BLaER1 treated with 17β-estradiol and CSF1 and Interleukin-3, amounts not matched to agents 10 nM and 100 nM (cell line): Measurements from ENCODE around the gene MUC5AC.
"Not testable (repeated sequence)": the region's sequence is repeated elsewhere in the genome, so short reads cannot be mapped to it uniquely, and the experiment has no call there.

Experiments used
- H3K27ac ChIP-seq, 11 experiments: shearing (Covaris generic); formaldehyde crosslinking; 2 replicates each; pipeline ENCODE4 v1.8.1; 2022
- H3K27me3 ChIP-seq, 11 experiments: shearing (Covaris generic); formaldehyde crosslinking; 2 replicates each; pipeline ENCODE4 v1.8.1; 2022
- H3K36me3 ChIP-seq, 11 experiments: shearing (Covaris generic); formaldehyde crosslinking; 2 replicates each; pipeline ENCODE4 v1.8.1; 2022
- H3K4me1 ChIP-seq, 10 experiments: shearing (Covaris generic); formaldehyde crosslinking; 2 replicates each; pipeline ENCODE4 v1.8.1; 2022
- H3K4me2 ChIP-seq, 11 experiments: shearing (Covaris generic); formaldehyde crosslinking; 2 replicates each; pipeline ENCODE4 v1.8.1; 2022
- H3K4me3 ChIP-seq, 10 experiments: shearing (Covaris generic); formaldehyde crosslinking; 2 replicates each; pipeline ENCODE4 v1.8.1; 2022
- H3K9ac ChIP-seq, 11 experiments: shearing (Covaris generic); formaldehyde crosslinking; 2 replicates each; pipeline ENCODE4 v1.8.1; 2022
- H3K9me3 ChIP-seq, 11 experiments: shearing (Covaris generic); formaldehyde crosslinking; replicated peaks in 1 of 11; 2 replicates each; pipeline ENCODE4 v1.8.1; 2022
- H4K20me1 ChIP-seq, 11 experiments: shearing (Covaris generic); formaldehyde crosslinking; 2 replicates each; pipeline ENCODE4 v1.8.1; 2022
- Cebpa-rat ChIP-seq, 11 experiments: shearing (Covaris generic); IDR thresholded peaks; 2 replicates each; pipeline ENCODE4 v1.8.1; 2022

MUC5AC gene

GRCh38 chr11:1181853-1182535, 24.2 kb downstream of the MUC5AC start:
- no peak for TF ChIP-seq Cebpa-rat (IDR thresholded peaks at IDR 0.05)
- Histone ChIP-seq H4K20me1 (no peaks in the 10 kb centered on the region), H3K9me3 (peaks cover 22 to 29% (median 23%) of the 10 kb centered on the region in 11 experiments), H3K27me3 (peaks cover 0 to 21% (median 6%) of the 10 kb centered on the region in 11 experiments; a peak in 9 of 22 replicates), H3K4me1 (peaks cover 0 to 9% (median 0%) of the 10 kb centered on the region in 10 experiments; a peak in 3 of 20 replicates), H3K36me3 (no peaks in the 10 kb centered on the region), H3K27ac (no peak overlapping the region), H3K9ac (no peak overlapping the region), H3K4me3 (no peak overlapping the region), H3K4me2 (peak overlapping the region in 1 of 11 experiments; percentile 43; a peak in 2 of 22 replicates)

- not testable (repeated sequence) for H3K4me2 ChIP-seq, H4K20me1 ChIP-seq, H3K4me1 ChIP-seq, H3K9ac ChIP-seq, H3K4me3 ChIP-seq, H3K36me3 ChIP-seq, H3K27ac ChIP-seq
- Histone ChIP-seq H3K9me3 (peaks cover 32 to 47% (median 40%) of the 10 kb centered on the region in 11 experiments), H3K27me3 (peaks cover 0 to 23% (median 6%) of the 10 kb centered on the region in 11 experiments; a peak in 9 of 22 replicates)
Measured at GRCh38 chr11:1184139-1184538, 26.4 kb downstream of the MUC5AC start.

- H3K4me3 ChIP-seq, H3K36me3 ChIP-seq, H3K4me2 ChIP-seq, H3K27ac ChIP-seq, H4K20me1 ChIP-seq, H3K4me1 ChIP-seq, H3K9ac ChIP-seq: not testable (repeated sequence)
- Histone ChIP-seq H3K9me3 (peaks cover 45 to 81% (median 58%) of the 10 kb centered on the region in 11 experiments), H3K27me3 (peaks cover 0 to 23% (median 6%) of the 10 kb centered on the region in 11 experiments; a peak in 9 of 22 replicates)
Measured at GRCh38 chr11:1188451-1189130, 30.8 kb downstream of the MUC5AC start.

- H4K20me1 ChIP-seq, H3K27ac ChIP-seq, H3K4me1 ChIP-seq, H3K4me2 ChIP-seq, H3K9ac ChIP-seq, H3K36me3 ChIP-seq, H3K4me3 ChIP-seq: not testable (repeated sequence)
- Histone ChIP-seq H3K9me3 (peaks cover 44 to 90% (median 65%) of the 10 kb centered on the region in 11 experiments), H3K27me3 (peaks cover 0 to 23% (median 6%) of the 10 kb centered on the region in 11 experiments; a peak in 9 of 22 replicates)
Measured at GRCh38 chr11:1189816-1190215, 32.1 kb downstream of the MUC5AC start.

- H3K27ac ChIP-seq, H3K27me3 ChIP-seq, H4K20me1 ChIP-seq, H3K36me3 ChIP-seq, H3K4me2 ChIP-seq, H3K9ac ChIP-seq, H3K4me3 ChIP-seq, H3K4me1 ChIP-seq: not testable (repeated sequence)
- H3K9me3 ChIP-seq: peaks cover 24 to 69% (median 44%) of the 10 kb centered on the region in 11 experiments
Measured at GRCh38 chr11:1191786-1192470, 34.2 kb downstream of the MUC5AC start.

- Histone ChIP-seq H3K9me3 (peaks cover 16 to 62% (median 37%) of the 10 kb centered on the region in 11 experiments), H3K9ac (no peak overlapping the region), H3K4me1 (no peaks in the 10 kb centered on the region), H3K27me3 (peaks cover 0 to 3% (median 0%) of the 10 kb centered on the region in 11 experiments; a peak in 3 of 22 replicates), H3K4me3 (no peak overlapping the region), H3K36me3 (no peaks in the 10 kb centered on the region), H3K4me2 (no peak overlapping the region), H3K27ac (no peak overlapping the region), H4K20me1 (peaks cover 0 to under 1% (median 0%) of the 10 kb centered on the region in 11 experiments; a peak in 1 of 22 replicates)
- no peak for TF ChIP-seq Cebpa-rat (IDR thresholded peaks at IDR 0.05)
Measured at GRCh38 chr11:1192741-1193325, 35.1 kb downstream of the MUC5AC start.

- Histone ChIP-seq H3K27me3 (peaks cover 0 to 9% (median 5%) of the 10 kb centered on the region in 11 experiments; a peak in 12 of 22 replicates), H3K36me3 (no peaks in the 10 kb centered on the region), H3K4me1 (no peaks in the 10 kb centered on the region), H3K4me2 (no peak overlapping the region), H3K9me3 (peaks cover 16 to 57% (median 37%) of the 10 kb centered on the region in 11 experiments), H3K9ac (no peak overlapping the region), H4K20me1 (peaks cover 0 to 8% (median 0%) of the 10 kb centered on the region in 11 experiments; a peak in 1 of 22 replicates), H3K27ac (no peak overlapping the region), H3K4me3 (no peak overlapping the region)
- no peak for TF ChIP-seq Cebpa-rat (IDR thresholded peaks at IDR 0.05)
Measured at GRCh38 chr11:1193326-1194230, 35.8 kb downstream of the MUC5AC start.

- no peak overlapping the region for H3K9ac ChIP-seq
- peaks cover 0 to 18% (median 12%) of the 10 kb centered on the region in 11 experiments; a peak in 14 of 22 replicates for H3K27me3 ChIP-seq
- peaks cover 0 to 6% (median 0%) of the 10 kb centered on the region in 10 experiments; a peak in 1 of 20 replicates for H3K4me1 ChIP-seq
- H3K9me3 ChIP-seq: peaks cover 11 to 49% (median 29%) of the 10 kb centered on the region in 11 experiments
- H3K36me3 ChIP-seq: no peaks in the 10 kb centered on the region
- no peak overlapping the region for H3K27ac ChIP-seq
- no peak overlapping the region for H3K4me3 ChIP-seq
- H3K4me2 ChIP-seq: no peak overlapping the region
- TF ChIP-seq Cebpa-rat (IDR thresholded peaks at IDR 0.05): no peak
- H4K20me1 ChIP-seq: peaks cover 0 to 10% (median 0%) of the 10 kb centered on the region in 11 experiments; a peak in 1 of 22 replicates
Measured at GRCh38 chr11:1194231-1194976, 36.7 kb downstream of the MUC5AC start.
